ENCODE data around the gene KCNQ1OT1. TPM values are rescaled to one million over a fixed set of nuclear protein-coding genes. Genes with fewer than 3 reads are reported as not detected.

The KCNQ1OT1 gene
- polyA plus RNA-seq, 1 of the 3 experiments (the other 2 are of a cell fraction): 0.03 TPM

- no peaks in the 10 kb centered on the region for H3K9me2 ChIP-seq
- peaks cover 0 to 36% of the 10 kb centered on the region in 2 experiments; a peak in 1 of 4 replicates for H3K4me1 ChIP-seq (ENCODE audit: control insufficient read depth in 1 of 2, insufficient read depth in 2 of 2, low read depth in 1 of 2, low read length in 1 of 2)
- ChIA-PET CTCF (interaction anchor here (1.7 kb wide), 1 partner anchor 191 kb away, joined by 5 read pairs; no protein-coding TSS in a partner anchor), POLR2A (no interaction called here)
- DNase-seq: no peak
- 0 out of 2 replicates have a peak overlapping the region, but pooled peaks have one; percentile 85 for H3K4me2 ChIP-seq
- no peak overlapping the region for H2AFZ ChIP-seq (ENCODE audit: low read depth)
- peaks cover 72% of the 10 kb centered on the region for H4K20me1 ChIP-seq (ENCODE audit: insufficient read depth)
- no peak overlapping the region for H3K4me3 ChIP-seq (ENCODE audit: low read depth in 2 of 2, low read length in 1 of 2)
- TF ChIP-seq RAD21 (IDR thresholded peaks at IDR 0.05; ENCODE audit: low read length): no peak
- no peak for TF ChIP-seq ELF1 (IDR thresholded peaks at IDR 0.05)
- TF ChIP-seq, protein P1, sequence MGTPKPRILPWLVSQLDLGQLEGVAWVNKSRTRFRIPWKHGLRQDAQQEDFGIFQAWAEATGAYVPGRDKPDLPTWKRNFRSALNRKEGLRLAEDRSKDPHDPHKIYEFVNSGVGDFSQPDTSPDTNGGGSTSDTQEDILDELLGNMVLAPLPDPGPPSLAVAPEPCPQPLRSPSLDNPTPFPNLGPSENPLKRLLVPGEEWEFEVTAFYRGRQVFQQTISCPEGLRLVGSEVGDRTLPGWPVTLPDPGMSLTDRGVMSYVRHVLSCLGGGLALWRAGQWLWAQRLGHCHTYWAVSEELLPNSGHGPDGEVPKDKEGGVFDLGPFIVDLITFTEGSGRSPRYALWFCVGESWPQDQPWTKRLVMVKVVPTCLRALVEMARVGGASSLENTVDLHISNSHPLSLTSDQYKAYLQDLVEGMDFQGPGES (IDR thresholded peaks at IDR 0.05; ENCODE audit: low read depth, low read length): no peak
- TF ChIP-seq RXRA (IDR thresholded peaks at IDR 0.05; ENCODE audit: borderline replicate concordance, low read depth): no peak
- TF ChIP-seq, protein P2, sequence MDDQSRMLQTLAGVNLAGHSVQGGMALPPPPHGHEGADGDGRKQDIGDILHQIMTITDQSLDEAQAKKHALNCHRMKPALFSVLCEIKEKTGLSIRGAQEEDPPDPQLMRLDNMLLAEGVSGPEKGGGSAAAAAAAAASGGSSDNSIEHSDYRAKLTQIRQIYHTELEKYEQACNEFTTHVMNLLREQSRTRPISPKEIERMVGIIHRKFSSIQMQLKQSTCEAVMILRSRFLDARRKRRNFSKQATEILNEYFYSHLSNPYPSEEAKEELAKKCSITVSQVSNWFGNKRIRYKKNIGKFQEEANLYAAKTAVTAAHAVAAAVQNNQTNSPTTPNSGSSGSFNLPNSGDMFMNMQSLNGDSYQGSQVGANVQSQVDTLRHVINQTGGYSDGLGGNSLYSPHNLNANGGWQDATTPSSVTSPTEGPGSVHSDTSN (IDR thresholded peaks at IDR 0.05): no peak
- TF ChIP-seq FOSL2 (IDR thresholded peaks at IDR 0.05; ENCODE audit: borderline replicate concordance, low read depth): no peak
- no peak overlapping the region for H3K27ac ChIP-seq (ENCODE audit: low read depth in 2 of 2, low read length in 1 of 2)
- WGBS (ENCODE audit: low lambda C conversion rate): 73% methylated on average over 5 of the region's 5 CpGs
- H3K36me3 ChIP-seq (replicated peaks in 1 of 2; ENCODE audit: control insufficient read depth in 1 of 2, insufficient read depth in 2 of 2, low read length in 1 of 2): no peaks in the 10 kb centered on the region
- H3K9me3 ChIP-seq: no peaks in the 10 kb centered on the region
- peaks cover 75% of the 10 kb centered on the region for H3K79me2 ChIP-seq (ENCODE audit: insufficient read depth)
- H3F3A ChIP-seq (replicated peaks; ENCODE audit: insufficient read depth): no peaks in the 10 kb centered on the region
- no peaks in the 10 kb centered on the region for H3K27me3 ChIP-seq (ENCODE audit: insufficient read depth)
- H3K9ac ChIP-seq: no peak overlapping the region
Measured at GRCh38 chr11:2696455-2696854, 3.3 kb downstream of the KCNQ1OT1 start.

- H3K36me3 ChIP-seq (replicated peaks in 1 of 2; ENCODE audit: control insufficient read depth in 1 of 2, insufficient read depth in 2 of 2, low read length in 1 of 2): no peaks in the 10 kb centered on the region
- WGBS (ENCODE audit: low lambda C conversion rate): 74% methylated on average over 8 of the region's 9 CpGs
- H3F3A ChIP-seq (replicated peaks; ENCODE audit: insufficient read depth): no peaks in the 10 kb centered on the region
- no peaks in the 10 kb centered on the region for H3K9me3 ChIP-seq
- H3K27ac ChIP-seq (ENCODE audit: low read depth in 2 of 2, low read length in 1 of 2): no peak overlapping the region
- H3K9me2 ChIP-seq: no peaks in the 10 kb centered on the region
- no peak overlapping the region for H2AFZ ChIP-seq (ENCODE audit: low read depth)
- peaks cover 80% of the 10 kb centered on the region for H4K20me1 ChIP-seq (ENCODE audit: insufficient read depth)
- peaks cover 75% of the 10 kb centered on the region for H3K79me2 ChIP-seq (ENCODE audit: insufficient read depth)
- H3K4me2 ChIP-seq: no peak overlapping the region
- ChIA-PET CTCF (interaction anchor here (0.6 to 3.5 kb wide), 7 partner anchors 17 to 383 kb away, joined by 3 to 19 read pairs (median 3); no protein-coding TSS in a partner anchor), POLR2A (no interaction called here)
- no peak overlapping the region for H3K4me3 ChIP-seq (ENCODE audit: low read depth in 2 of 2, low read length in 1 of 2)
- no peak for DNase-seq
- H3K9ac ChIP-seq: no peak overlapping the region
- no peaks in the 10 kb centered on the region for H3K27me3 ChIP-seq (ENCODE audit: insufficient read depth)
- H3K4me1 ChIP-seq (ENCODE audit: control insufficient read depth in 1 of 2, insufficient read depth in 2 of 2, low read depth in 1 of 2, low read length in 1 of 2): peaks cover 0 to 41% of the 10 kb centered on the region in 2 experiments; a peak in 1 of 4 replicates
- TF ChIP-seq, protein P1 (IDR thresholded peaks at IDR 0.05; ENCODE audit: low read depth, low read length): no peak
- TF ChIP-seq JUND (IDR thresholded peaks at IDR 0.05) (no peak), TAF1 (IDR thresholded peaks at IDR 0.05; ENCODE audit: borderline replicate concordance, low read depth, low read length) (no peak), SMC3 (IDR thresholded peaks at IDR 0.05; ENCODE audit: low read depth, low read length) (no peak), EP300 (IDR thresholded peaks at IDR 0.05; ENCODE audit: borderline replicate concordance in 1 of 2, low read depth in 1 of 2, low read length in 1 of 2) (no peak), GABPA (IDR thresholded peaks at IDR 0.05; ENCODE audit: low read depth) (no peak), NFIC (IDR thresholded peaks at IDR 0.05; ENCODE audit: borderline replicate concordance) (no peak), EZH2phosphoT487 (IDR thresholded peaks at IDR 0.05; ENCODE audit: borderline replicate concordance, low read depth) (no peak), FOXM1 (IDR thresholded peaks at IDR 0.05; ENCODE audit: low read depth) (no peak)
Measured at GRCh38 chr11:2694995-2695939, 4.5 kb downstream of the KCNQ1OT1 start.

Measured in SK-N-SH (cell line).